HG03558 (cell line): Measurements from ENCODE around the gene P2RY13.

Source experiments
- ATAC-seq: cut with Tn5 transposase; IDR thresholded peaks from one replicate; pipeline ENCODE4 v1.9.1; 2021; ENCODE audit warnings: moderate number of reproducible peaks; ENCODE audit not compliant: unreplicated experiment; ENCODE audit errors: extremely low read depth

P2RY13 gene

DNA sequence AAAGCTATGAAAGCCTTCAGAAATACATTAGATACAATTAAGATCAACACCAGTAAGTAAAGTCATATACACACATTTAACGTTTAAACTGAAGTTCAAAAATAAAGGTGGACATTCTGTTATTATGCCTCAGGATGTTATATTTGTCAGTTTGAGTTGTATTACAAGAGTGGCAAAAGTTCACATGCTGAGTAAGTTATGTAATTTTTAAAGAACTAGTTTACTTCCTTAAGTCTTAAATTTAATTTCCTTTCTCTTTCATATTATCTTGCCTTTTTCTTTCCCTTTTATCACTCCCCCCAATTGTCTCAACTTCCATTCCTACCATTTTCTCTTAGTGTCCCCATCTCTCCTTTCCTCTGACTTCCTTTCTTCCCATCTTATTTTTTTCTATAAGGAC lies 7.8 kb downstream of the P2RY13 start:
- no peak for ATAC-seq

DNA sequence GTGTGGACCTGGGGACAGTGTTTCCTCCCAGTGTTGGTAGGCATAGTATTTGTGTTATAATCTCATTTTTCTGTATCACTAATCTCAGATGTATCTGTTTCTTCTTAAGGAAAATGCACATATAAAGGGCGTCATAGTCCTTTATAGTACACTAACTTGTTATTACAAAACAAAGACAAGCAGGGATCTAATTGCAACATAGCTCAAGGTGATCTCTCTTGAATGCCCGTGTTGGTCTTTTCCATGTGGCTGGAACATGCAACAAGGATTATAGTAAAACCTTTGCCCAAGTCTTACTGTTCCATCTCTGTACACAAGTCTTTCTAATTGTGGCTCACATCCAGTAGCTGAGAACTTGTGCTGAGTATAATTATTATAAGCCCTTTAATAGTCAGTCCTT lies 9.2 kb downstream of the P2RY13 start:
- no peak for ATAC-seq

DNA sequence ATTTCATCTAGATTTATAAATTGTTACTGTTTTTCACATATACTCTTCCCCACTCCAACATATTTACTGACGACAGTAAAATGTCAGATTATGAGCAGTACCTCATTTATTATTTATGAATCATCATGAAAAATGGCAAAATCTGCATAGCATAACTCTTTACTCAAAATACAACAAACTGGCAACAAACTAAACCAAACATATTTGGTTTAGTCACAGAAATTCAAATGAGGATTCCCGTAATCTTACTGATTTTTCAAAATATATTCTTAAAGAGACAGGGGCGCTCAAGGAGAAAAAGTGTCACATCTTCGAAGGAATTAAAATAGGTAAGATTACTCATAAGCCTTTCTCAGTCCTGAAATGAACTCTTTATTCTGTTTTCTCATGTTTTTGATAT lies 9.7 kb downstream of the P2RY13 start:
- no peak for ATAC-seq

DNA sequence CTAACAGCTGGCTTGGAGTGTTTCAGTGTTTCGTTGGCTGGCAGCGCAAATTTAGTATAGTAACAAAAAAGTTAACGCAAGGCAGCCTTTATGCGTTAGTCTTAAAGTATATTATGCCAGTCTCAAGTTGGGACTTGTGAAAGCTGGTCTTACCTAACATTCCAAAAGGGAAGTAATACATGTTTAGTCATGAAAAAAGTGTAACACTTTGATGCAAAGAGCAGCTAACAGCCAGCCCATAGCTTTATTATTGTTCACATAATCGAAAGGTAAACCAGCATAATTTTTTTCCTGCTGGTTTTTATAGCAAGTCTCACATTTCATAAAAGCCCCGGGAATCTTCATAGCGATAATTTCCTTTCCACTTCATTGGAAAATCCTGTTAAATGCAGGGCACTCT lies 10.4 kb downstream of the P2RY13 start:
- no peak for ATAC-seq

DNA sequence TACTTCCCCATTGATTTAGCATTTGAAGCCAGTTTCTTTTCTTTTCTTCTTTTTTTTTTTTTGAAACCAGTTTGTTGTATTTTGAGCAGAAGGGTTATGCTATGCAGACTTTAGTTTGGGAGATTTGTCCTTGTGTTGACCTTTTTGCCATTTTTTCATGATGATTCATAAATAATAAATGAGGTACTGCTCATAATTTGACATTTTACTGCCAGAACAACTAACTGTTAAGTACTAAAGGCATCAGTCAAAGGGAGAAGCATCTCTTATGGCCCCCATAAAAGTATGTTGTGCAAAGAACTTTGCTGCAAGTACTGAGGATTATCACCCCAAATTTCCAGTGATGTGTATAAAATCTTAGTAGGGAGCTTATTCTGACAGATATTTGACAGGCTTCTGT lies 11.0 kb downstream of the P2RY13 start:
- ATAC-seq: no peak

DNA sequence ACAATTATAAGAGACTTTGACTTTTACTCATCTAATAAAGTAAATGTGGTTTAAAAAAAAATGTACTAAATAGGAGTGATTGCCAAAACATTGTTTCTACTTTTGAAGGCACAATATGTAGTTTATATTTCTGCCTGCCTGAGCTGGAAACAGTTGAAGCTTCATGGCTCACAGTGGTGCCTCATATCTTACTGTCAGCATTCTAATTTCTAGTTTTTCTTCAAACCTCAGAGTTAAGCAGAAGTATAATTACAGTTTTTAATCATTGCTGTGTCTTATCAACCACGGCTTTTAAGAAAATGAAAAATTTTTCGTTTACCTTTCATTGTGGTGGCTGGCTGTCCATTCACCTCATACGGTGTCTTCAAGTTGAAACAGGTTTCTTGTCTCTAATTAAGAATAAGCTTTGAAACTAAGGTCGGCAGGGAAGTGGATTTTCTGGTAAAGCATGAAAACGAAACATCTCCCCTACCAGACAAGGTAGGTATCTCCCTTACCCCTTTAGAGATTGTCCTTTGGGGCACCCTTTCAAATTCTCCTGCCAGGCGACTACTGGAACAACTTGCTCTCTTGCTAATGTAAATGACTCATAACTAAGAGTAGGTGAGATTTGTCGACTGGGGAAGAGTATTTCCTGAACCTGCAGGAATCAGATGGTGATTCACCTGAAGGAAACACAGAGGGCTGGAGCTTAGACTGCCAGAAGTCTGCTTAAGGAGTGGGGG lies 12.9 kb downstream of the P2RY13 start, which contains the start of gene GPR87:
TSS of gene GPR87 (minus strand) at position 554 of the 725 bp plus-strand sequence. CDS start 16,720 bp downstream, outside the sequence.
- no peak for ATAC-seq

DNA sequence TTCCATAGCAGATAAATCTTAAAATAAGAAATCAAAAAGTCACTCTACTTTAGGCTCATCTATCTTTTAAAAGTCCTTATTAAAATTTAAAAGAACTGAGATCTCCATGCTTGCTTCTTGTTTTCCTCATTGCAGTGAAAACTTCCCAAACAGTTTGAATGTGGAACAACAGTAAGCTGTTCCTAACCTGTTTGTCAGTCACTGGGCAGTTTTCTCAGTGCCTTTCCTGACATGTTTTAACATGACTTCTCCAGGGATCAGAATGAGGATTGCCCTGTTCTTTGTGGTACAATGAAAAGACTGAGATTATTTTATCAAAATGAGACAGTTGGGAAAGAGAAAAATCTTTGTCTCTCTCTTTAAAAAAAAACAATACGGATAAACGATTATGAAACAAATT lies 13.5 kb downstream of the P2RY13 start:
- ATAC-seq: no peak

DNA sequence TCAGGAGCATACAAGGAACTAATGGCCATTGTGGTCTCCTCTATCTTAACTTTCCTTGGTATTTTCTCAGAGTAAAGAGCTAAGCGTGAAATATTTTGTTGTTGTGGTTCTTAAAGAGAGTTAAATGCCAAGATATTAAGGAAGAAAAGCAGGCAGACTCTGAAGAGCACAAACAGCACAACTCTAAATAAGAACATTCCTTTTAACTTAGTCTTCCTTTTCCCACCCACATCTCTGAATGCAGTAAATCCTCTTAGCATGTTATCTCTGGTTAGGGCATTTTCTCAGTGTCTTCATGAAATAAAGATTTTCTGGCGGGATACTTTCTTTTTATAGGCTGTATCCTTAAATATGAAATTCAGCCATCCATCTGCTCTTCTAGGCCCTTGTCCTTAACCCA lies 14.2 kb downstream of the P2RY13 start:
- no peak for ATAC-seq

DNA sequence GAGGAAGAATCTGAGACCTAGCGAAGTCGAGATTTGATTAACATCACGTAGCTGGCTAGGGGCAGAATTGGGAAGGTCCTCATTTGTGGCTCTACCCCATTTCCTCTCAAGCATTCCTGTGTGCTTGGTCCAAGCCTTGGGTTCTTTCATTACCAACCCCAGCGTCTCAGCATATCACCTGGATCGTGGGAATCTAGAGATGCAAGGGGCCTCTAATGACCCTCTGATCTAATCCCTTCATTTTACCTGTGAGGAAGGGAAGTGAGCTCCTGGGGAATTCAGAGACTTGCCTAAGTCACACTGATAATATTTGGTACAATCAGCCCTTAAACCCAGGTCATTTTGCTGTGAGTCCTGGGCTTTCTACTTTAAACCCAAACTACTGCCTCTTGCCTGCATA lies 14.8 kb downstream of the P2RY13 start:
- ATAC-seq: no peak

DNA sequence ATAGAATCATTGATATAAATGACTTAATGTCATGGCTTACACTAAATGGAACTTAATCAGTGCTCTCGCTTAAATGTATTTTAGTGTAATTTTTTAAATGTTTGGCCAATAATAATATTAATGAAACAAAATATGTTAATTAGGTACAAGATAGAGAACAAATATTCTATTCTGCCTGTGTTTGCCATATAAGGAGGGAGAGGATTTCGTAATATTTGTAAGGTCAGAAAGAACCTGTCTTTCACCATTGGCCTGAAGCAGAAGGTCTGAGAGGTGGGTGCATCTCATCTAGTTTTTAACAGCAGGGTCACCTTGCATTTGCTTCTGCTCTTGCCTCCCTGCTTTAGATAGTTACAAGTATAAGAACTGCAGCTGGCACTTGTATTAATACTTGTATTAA lies 15.2 kb downstream of the P2RY13 start:
- ATAC-seq: no peak

DNA sequence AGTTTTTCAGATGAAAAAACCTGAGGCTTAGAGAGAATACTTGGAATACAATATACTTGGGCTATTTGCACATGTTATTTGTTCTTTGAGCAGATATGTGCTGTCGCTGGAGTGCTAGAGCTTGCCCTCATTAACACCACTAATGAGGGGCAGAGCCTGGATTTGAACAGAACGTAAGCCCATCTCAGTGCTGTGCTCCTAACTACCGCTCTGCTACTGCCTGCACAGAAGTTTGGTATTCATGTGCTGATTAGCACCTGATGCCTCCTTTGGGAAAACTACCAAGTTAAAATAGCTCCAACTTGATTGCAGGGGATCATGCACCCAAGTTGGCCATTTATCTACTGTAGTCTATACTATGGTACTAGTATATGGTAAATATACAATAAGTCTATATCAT lies 16.4 kb downstream of the P2RY13 start:
- no peak for ATAC-seq

DNA sequence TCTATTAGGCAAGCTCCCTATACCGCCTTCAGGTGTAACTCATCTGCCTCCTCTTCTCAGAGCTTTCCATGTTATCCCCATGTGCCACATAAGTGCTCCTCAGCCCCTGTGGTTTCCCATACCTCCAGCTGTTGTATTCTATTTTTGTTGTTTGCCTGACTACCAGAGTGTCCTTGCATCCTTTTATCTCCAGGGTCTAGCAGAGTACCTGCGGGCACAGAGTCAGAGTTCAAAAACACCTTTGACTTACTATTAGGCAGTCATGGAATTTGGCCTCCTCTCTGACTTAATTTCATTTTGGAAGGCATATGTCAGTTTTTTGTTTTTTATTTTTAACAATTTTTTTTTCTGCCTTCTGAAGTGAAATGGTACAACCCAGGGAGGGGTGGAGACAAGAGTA lies 19.8 kb downstream of the P2RY13 start:
- ATAC-seq: no peak

DNA sequence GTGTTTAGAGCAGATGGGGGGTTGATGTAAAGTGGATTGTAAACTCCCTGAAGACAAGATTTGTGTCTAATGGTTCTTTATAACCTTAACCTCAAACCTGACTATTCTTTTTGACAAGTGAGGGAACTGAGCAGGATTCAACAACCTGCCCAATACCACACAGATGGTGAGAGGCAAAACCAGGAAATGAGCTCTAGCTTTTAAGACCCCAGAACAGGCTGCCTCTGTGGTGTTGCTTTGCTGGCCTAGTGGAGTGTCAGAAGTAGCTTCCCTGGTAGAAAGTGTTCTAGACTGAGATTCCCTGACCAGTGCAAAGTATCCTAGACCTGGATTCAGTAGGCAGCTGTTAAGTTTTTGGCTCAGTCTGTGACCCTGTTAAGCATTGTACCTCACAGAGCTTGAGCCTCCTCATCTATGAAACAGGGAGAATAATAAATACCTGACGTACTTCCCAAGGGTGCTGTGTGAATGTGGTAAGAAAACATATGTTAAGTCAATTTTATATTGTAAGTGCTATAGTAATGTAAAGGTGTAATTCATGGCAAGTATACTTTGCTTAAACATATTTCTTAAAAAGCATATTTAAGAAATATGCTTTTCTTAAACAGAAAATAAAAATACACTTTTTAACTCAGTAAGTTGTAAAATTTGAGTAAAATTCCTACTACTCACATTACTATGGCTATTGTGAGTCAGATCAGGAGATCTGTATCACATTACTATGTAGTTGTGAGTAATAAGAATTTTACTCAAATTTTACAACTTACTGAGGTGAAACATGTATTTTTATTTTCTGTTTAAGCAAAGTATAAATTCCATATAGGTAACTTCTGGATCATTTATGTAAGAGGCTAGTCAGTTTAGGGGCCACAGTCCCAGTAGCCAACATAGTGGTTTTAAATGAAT lies 21.5 kb downstream of the P2RY13 start:
- no peak for ATAC-seq

DNA sequence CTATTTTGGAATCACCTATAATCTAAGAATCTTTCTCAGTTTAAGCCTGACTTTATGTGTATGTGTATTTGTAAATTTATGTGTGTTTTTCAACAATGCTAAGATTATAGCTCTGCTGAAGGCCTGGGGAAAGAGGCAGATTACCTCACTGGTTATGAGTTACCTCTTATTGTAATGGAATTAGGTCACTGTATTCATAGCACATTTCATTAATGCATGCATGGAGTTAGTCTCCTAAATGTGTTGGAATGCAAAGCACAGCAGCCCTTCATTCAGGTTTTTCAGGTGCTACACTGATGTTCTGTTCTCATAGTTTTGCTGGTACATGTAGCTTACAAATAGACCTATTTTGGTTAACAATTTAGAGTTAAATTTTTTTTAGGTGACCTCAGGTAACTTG lies 22.2 kb downstream of the P2RY13 start:
- ATAC-seq: no peak

DNA sequence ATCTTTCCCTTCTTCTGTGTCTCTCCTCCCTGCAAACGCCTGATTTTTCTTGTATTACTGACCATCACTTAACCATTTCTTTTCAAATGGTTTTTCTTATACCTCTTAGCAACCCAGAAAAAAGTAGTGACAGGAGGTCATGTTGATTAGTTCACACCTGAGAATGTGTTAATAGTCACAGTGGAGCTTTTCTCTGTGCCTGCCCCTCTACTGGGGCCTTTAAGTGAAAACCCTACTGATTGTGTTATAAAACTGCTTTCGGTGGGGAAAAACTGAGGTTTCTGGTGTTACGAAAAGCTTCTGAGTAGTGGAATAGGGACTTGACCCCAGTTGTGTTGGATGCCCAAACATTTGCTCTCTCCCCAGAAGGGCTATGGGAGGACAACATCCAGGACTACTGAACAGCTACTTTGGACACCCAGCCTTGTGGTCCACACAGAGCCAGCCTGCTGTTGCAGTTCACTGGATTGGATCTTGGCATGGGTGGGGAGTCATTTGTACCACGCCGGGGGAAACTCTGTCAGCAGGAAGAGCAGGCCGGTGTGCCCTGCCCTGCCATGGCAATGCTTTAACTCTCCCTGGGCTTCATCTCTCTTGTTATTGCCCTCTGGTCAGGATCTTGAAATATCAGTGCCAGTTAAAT lies 23.1 kb downstream of the P2RY13 start:
- ATAC-seq: no peak

DNA sequence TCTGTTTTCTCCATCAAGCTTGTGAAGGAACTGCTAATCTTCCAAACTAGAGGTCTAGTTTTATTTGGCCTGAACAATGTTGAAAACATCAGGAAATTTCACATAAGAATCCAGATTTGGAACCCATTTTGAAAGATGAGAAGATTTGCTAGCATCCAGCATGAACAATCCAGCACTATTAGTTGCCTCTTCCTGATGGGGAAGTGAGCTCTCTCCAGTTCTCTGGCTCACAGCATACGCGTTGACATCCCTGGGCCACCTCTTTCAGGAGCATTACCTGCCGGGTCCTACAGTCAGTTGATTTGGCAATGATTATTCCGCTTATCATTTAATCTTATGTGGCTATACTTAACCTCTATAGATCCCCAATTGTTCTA lies 23.6 kb downstream of the P2RY13 start:
- ATAC-seq: no peak

DNA sequence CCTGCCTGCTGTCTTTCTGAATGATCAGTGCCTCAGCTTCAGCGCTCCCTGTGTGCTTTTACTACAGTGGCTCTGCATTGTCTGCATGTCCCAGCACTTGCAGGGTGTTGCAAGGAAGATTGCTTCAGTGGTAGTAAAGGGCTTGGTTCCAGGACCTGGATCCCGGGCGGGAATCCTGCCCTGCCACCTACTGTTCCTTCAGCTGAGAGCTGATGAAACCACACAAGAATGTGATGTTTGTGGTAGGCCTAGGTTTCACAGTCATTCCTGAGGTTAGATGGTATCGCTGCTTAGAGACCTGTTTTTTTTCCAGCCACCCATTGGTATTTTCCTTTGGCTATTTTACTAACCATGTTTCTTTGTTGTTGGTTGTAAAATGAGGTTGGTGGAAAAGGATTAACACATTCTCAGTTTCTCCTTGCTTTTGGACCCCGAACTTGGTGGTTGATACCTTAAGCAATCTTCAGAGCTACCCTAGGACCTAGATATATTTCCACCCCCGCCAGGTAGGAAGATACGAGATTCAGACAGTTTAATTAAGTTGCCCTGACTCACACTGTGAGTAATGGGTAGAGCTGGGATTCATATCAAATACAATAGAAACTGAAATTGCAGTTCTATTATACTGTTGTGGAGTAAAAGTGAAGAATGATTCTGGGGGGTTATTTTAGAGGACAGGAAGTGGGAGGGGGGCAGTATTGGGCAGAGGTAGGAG lies 24.1 kb downstream of the P2RY13 start:
- no peak for ATAC-seq

DNA sequence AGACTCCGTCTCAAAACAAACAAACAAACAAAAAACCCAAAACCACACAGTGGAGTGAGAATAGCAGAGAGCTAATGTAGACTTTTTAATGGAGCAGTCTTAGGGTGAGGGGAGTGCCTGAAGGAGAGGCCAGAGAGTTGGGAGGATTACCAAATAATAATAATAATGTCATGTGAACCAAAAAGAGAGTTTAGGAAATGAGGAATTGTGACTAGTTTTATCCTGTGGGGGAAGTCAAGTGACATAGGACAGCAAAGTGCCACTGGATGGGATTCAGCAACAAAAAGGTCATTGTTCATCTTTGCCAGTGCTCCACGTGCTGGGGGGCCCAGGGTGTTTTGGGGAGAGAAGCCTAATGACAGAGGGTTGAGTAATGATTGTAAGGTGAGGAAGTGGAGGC lies 25.6 kb downstream of the P2RY13 start:
- ATAC-seq: no peak

DNA sequence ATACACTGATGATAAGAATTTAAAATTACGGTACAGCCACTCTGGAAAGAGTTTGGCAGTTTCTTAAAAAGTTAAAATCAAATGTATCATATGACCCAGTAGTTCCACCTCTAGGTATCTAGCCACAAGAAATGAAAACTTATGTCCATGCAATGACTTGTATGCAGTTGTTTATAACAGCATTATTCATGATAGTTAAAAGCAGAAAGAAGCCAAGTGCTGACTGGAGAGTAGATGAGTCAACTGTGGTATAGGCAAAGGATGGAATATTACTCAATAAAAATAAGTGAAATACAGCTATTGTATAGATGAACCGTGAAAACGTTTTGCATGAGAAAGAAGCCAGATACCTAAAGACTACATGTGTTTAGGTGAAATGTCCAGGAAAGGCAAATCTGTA lies 27.6 kb downstream of the P2RY13 start:
- no peak for ATAC-seq

DNA sequence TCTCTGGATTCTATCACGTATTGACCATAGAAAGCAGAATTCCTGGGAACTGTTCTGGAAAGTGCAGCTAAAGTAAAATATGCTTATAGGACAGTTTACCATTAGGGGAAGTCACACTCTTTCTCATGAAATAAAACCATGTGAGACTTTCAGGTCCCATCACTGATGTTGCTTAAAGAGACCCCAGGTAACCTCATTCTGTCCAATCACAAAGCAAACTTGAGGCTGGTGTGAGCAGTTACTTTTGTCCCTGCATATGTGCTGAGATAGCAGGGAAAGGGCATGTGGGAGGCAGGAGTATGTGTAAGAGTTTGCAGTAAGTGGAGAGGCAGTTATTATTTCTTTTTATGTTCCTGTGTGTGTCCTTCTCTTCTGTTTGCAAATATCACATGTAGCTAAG lies 28.8 kb downstream of the P2RY13 start:
- no peak for ATAC-seq

DNA sequence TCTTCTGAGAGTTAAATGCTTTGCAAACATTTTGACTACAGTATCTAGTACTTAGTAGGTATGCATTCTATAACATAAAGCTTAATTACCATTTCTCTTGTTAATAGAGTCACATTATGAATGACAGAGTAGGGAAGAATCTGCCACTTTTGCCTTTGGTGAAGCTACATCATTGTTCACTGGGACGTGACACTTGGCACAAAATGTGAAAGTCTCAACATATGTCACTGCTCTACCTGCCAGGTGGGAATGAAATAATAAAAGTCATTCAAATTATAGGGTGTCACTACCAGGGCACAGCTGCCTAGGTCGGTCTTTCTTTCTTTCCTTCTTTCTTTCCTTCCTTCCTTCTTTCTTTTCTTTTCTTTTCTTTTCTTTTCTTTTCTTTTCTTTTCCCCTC lies 30.3 kb downstream of the P2RY13 start:
- ATAC-seq: no peak
